ENCODE measurements around the gene NOVA1. TPM values are rescaled to one million over a fixed set of nuclear protein-coding genes. Genes with fewer than 3 reads are reported as not detected.
A peak's percentile ranks its signal among the peaks of the same experiment; 100 is the strongest.
"Not testable (repeated sequence)": the region's sequence is repeated elsewhere in the genome, so short reads cannot be mapped to it uniquely, and the experiment has no call there.

Gene NOVA1
- total RNA-seq: 1 to 10 TPM; 1.3 to 8.9 (median 3.2) TPM
- 1 to 10 TPM; 4.5 to 7.3 TPM for polyA plus RNA-seq
- long read RNA-seq, donor 1, full-length matches to known transcripts: 2 of 3 reads
- long read RNA-seq, donor 1, partial matches to known transcripts: 0 of 3 reads
- long read RNA-seq, donor 1, other reads (novel, unspliced or antisense): 1 of 3 reads
- long read RNA-seq, donor 2, partial matches to known transcripts: 1 of 1 reads
- long read RNA-seq, donor 2, other reads (novel, unspliced or antisense): 0 of 1 reads
- long read RNA-seq, donor 3, partial matches to known transcripts: 0 of 1 reads
- long read RNA-seq, donor 3, other reads (novel, unspliced or antisense): 1 of 1 reads

- DNase-seq (peak in 1 of 2 donors; percentile 19), ATAC-seq (peak; percentile 43 to 84 (median 58))
- peak within 1 kb of the TSS; percentile 33 to 88 (median 78) for H3K27ac ChIP-seq
- 1% methylated on average over 18 to 36 of the region's 36 CpGs for WGBS, 2 donors
- no peak for TF ChIP-seq CTCF (IDR thresholded peaks at IDR 0.05)
- peaks cover 0 to 10% (median 0%) of the 10 kb centered on the region in 9 donors for H3K4me1 ChIP-seq
- peak within 1 kb of the TSS; percentile 44 to 75 (median 64) for H3K4me3 ChIP-seq
- intact Hi-C loops (cut with DNase I): loop anchor here in 1 of 10 donors (10.0 kb wide), 1 partner anchor 203 kb away; no protein-coding TSS in a partner anchor
- no peaks in the 10 kb centered on the region for H3K9me3 ChIP-seq
- peaks cover 0 to 44% (median 0%) of the 10 kb centered on the region in 7 donors for H3K27me3 ChIP-seq
- no peaks in the 10 kb centered on the region for H3K36me3 ChIP-seq
These were observed at the start of gene NOVA1 for GRCh38 chr14:26597589-26598080. TSS of gene NOVA1 (minus strand) at chr14:26598033. CDS start at chr14:26597436, 597 bp downstream.

GRCh38 chr14:26645057-26645456 lies 47.2 kb upstream of the NOVA1 start:
- ATAC-seq; H3K4me3 ChIP-seq; H3K4me1 ChIP-seq; DNase-seq; H3K27me3 ChIP-seq; H3K27ac ChIP-seq; H3K36me3 ChIP-seq; intact Hi-C loops (cut with DNase I): not testable (repeated sequence)
- WGBS, 2 donors: 80% methylated on average over 5 of the region's 5 CpGs
- peaks cover 0 to 18% (median 0%) of the 10 kb centered on the region in 11 donors for H3K9me3 ChIP-seq
- TF ChIP-seq CTCF (IDR thresholded peaks at IDR 0.05): peak in 1 of 9 donors; percentile 15

- H3K36me3 ChIP-seq: no peaks in the 10 kb centered on the region
- H3K4me3 ChIP-seq: peak overlapping the region in 5 of 10 donors; percentile 3 to 29 (median 13)
- no peak overlapping the region for H3K27ac ChIP-seq
- H3K27me3 ChIP-seq: no peaks in the 10 kb centered on the region
- intact Hi-C loops (cut with DNase I): no loop called here
- ATAC-seq: no peak
- peaks cover 0 to 20% (median 0%) of the 10 kb centered on the region in 11 donors for H3K9me3 ChIP-seq
- WGBS, 2 donors: 29 to 40% methylated on average over 5 of the region's 5 CpGs
- TF ChIP-seq CTCF (IDR thresholded peaks at IDR 0.05): no peak
- no peak for DNase-seq
- peaks cover 0 to 5% (median 0%) of the 10 kb centered on the region in 9 donors for H3K4me1 ChIP-seq
These were observed 38.7 kb upstream of the NOVA1 start for GRCh38 chr14:26636561-26636960.

- peaks cover 0 to 11% (median 0%) of the 10 kb centered on the region in 11 donors for H3K9me3 ChIP-seq
- H3K27me3 ChIP-seq; ATAC-seq; DNase-seq; H3K4me1 ChIP-seq; H3K36me3 ChIP-seq; intact Hi-C loops (cut with DNase I); H3K27ac ChIP-seq; H3K4me3 ChIP-seq: not testable (repeated sequence)
- 88 to 92% methylated on average over 25 of the region's 25 CpGs for WGBS, 2 donors
These were observed 37.1 kb upstream of the NOVA1 start for GRCh38 chr14:26634946-26635345.

GRCh38 chr14:26626256-26626655 lies 28.4 kb upstream of the NOVA1 start:
- Histone ChIP-seq H3K4me1 (no peaks in the 10 kb centered on the region), H3K27me3 (no peaks in the 10 kb centered on the region), H3K27ac (no peak overlapping the region), H3K9me3 (peaks cover 0 to 7% (median 0%) of the 10 kb centered on the region in 11 donors), H3K4me3 (no peak overlapping the region), H3K36me3 (no peaks in the 10 kb centered on the region)
- DNase-seq (no peak), ATAC-seq (no peak)
- no peak for TF ChIP-seq CTCF (IDR thresholded peaks at IDR 0.05)
- intact Hi-C loops (cut with DNase I): no loop called here
